Cardiac muscle cell (in vitro differentiated cells and primary cell): ENCODE data around the gene KIAA1755. TPM values are rescaled to one million over a fixed set of nuclear protein-coding genes. Genes with fewer than 3 reads are reported as not detected.

Experiments
- DNase-seq, 2 donors: peaks; one replicate each; pipeline versions ENCODE4 v3.0.0 to v3.0.0-alpha.2; 2010 to 2017; ENCODE audit warnings: low read depth in 1 of 2, low spot score in 1 of 2
- H3K27ac ChIP-seq: fragments of 200-600 bp; sonication (generic); 2 replicates; pipeline ENCODE4 v1.5.1; 2016
- H3K27me3 ChIP-seq: fragments of 200-600 bp; sonication (generic); 2 replicates; pipeline ENCODE4 v1.6.0; 2016; ENCODE audit warnings: control low read depth
- H3K36me3 ChIP-seq: fragments of 200-600 bp; sonication (generic); 2 replicates; pipeline ENCODE4 v1.5.1; 2016; ENCODE audit warnings: control low read depth
- H3K4me1 ChIP-seq: fragments of 200-600 bp; sonication (generic); 2 replicates; pipeline ENCODE4 v1.8.1; 2017; ENCODE audit warnings: low read depth, mild to moderate bottlenecking, mixed run types
- H3K4me3 ChIP-seq: fragments of 200-600 bp; sonication (generic); 2 replicates; pipeline ENCODE4 v1.5.1; 2016; ENCODE audit warnings: mild to moderate bottlenecking
- H3K9me3 ChIP-seq: fragments of 200-600 bp; sonication (generic); 2 replicates; pipeline ENCODE4 v1.5.1; 2017; ENCODE audit warnings: low read depth, mild to moderate bottlenecking, control low read depth
- polyA plus RNA-seq: library from polyadenylated mRNA; unstranded; fragments of >200 nt; fragmentation: Nextera tagmentation; extraction: Ambion mirVana; gene quantifications from 2 replicates; pipeline ENCODE4 v1.2.1, GENCODE V29; 2016
- total RNA-seq: library from RNA; depleted of rRNA; stranded (reverse); fragments of >200 nt; gene quantifications from 2 replicates; pipeline ENCODE4 v1.2.3, GENCODE V29; 2016
- TF ChIP-seq, protein P1 (sequence below): IDR thresholded peaks from 2 replicates; pipeline ENCODE4 v1.5.1; 2012; ENCODE audit warnings: low read depth, mild to moderate bottlenecking, low read length

KIAA1755 gene
- total and polyA plus RNA-seq, 2 experiments from 2014 or later: not detected

DNA sequence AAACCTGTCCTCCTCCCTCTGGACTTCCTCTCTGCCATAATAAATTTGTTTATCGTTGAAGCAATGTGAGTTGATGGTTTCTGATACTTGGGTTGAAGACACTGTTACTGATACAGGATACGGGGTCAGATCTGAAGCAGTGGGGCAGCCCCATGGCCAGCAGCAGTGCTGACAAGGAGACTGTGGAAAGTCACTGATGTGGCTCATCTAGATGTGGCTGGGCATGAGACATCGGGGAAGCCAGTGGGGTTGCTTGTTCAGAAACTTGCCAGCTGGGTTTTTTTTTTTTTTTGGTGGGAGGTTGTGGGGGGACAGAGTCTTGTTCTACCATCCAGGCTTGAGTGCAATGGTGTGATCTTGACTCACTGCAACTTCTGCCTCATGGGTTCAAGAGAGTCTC lies 40.8 kb upstream of the KIAA1755 start:
- TF ChIP-seq, protein P1, sequence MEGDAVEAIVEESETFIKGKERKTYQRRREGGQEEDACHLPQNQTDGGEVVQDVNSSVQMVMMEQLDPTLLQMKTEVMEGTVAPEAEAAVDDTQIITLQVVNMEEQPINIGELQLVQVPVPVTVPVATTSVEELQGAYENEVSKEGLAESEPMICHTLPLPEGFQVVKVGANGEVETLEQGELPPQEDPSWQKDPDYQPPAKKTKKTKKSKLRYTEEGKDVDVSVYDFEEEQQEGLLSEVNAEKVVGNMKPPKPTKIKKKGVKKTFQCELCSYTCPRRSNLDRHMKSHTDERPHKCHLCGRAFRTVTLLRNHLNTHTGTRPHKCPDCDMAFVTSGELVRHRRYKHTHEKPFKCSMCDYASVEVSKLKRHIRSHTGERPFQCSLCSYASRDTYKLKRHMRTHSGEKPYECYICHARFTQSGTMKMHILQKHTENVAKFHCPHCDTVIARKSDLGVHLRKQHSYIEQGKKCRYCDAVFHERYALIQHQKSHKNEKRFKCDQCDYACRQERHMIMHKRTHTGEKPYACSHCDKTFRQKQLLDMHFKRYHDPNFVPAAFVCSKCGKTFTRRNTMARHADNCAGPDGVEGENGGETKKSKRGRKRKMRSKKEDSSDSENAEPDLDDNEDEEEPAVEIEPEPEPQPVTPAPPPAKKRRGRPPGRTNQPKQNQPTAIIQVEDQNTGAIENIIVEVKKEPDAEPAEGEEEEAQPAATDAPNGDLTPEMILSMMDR: no peak
- H3K4me3 ChIP-seq: no peak overlapping the region
- no peaks in the 10 kb centered on the region for H3K4me1 ChIP-seq
- H3K36me3 ChIP-seq: no peaks in the 10 kb centered on the region
- H3K9me3 ChIP-seq: no peaks in the 10 kb centered on the region
- no peaks in the 10 kb centered on the region for H3K27me3 ChIP-seq
- DNase-seq: no peak
- no peak overlapping the region for H3K27ac ChIP-seq

DNA sequence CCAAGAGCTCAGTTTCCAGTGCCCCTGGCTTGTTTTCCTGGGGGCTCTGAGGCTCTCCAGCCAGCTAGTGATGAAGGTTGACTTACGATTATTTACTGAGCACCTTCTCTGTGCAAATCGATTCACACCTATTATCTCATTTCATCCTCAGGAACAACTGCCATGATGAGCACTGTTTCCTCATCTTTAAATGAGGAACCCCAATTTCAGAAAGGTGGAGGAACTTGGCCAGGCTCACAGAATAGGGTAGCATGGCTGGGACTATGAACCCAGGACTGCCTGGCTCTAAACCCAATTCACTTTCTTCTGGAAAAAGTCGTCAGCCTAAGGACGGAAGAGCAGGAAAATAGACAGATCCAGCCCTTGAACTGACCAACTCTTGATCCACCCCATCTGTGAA lies 39.9 kb upstream of the KIAA1755 start:
- Histone ChIP-seq H3K9me3 (no peaks in the 10 kb centered on the region), H3K4me3 (no peak overlapping the region), H3K27ac (no peak overlapping the region), H3K27me3 (no peaks in the 10 kb centered on the region), H3K36me3 (no peaks in the 10 kb centered on the region), H3K4me1 (no peaks in the 10 kb centered on the region)
- TF ChIP-seq, protein P1: no peak
- no peak for DNase-seq

DNA sequence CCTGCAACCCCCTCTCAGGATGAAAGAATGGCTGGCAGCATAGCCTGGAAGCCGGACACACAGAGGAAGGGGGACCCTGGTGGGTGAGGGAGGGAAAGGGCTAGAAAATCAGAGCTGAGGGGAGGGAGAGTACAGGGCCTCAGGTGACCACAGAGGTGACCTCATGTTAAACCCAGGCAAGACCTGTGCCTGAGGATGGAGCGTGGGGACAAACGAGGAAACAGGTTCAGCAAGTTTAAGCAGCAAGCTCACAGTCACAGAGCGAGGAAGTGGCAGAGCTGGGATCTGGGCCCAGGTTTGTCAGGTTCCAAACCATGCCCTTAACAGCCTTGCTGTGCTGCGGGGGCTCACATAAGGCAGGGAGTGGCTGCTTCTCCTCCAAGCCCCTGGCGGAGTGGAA lies 39.4 kb upstream of the KIAA1755 start:
- Histone ChIP-seq H3K27ac (no peak overlapping the region), H3K4me3 (no peak overlapping the region), H3K27me3 (no peaks in the 10 kb centered on the region), H3K4me1 (no peaks in the 10 kb centered on the region), H3K9me3 (no peaks in the 10 kb centered on the region), H3K36me3 (no peaks in the 10 kb centered on the region)
- TF ChIP-seq, protein P1: no peak
- no peak for DNase-seq

DNA sequence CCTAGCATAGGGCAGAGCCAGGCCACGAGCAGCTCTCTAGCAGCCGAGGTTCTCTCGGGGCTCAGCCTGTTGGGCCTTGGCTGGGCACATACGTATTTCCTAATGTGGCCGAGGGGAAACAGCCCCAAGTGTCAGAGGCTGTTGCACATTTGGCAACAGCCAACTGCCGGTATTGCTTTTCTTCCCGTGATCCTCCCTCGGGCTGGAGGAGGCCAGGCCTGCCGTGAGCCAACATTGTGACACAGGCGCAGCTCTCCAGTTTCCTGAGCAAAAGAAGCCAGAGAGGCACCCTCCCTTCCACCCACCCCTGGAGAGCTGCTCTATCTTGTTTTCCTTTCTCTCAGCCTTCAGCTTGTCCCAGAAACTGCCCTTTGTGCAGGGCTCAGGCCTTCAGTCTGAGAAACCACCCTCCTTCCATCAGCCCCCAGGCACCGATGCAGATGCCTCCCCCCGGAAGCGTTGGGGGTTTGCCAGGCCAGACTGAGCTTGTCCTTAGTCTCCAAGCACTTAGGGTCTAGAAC lies 38.3 kb upstream of the KIAA1755 start:
- no peak overlapping the region for H3K27ac ChIP-seq

GRCh38 chr20:38297916-38298674 lies 37.6 kb upstream of the KIAA1755 start:
- H3K9me3 ChIP-seq: no peaks in the 10 kb centered on the region
- H3K36me3 ChIP-seq: no peaks in the 10 kb centered on the region
- TF ChIP-seq, protein P1: no peak
- no peak overlapping the region for H3K27ac ChIP-seq
- H3K4me1 ChIP-seq: no peaks in the 10 kb centered on the region
- no peaks in the 10 kb centered on the region for H3K27me3 ChIP-seq
- no peak overlapping the region for H3K4me3 ChIP-seq
- DNase-seq: no peak

More for the DNA sequence above, 38.3 kb upstream of the KIAA1755 start:
- Histone ChIP-seq H3K9me3 (no peaks in the 10 kb centered on the region), H3K4me1 (no peaks in the 10 kb centered on the region), H3K27me3 (no peaks in the 10 kb centered on the region), H3K36me3 (no peaks in the 10 kb centered on the region), H3K4me3 (no peak overlapping the region)
- TF ChIP-seq, protein P1: no peak
- DNase-seq: peak in 1 of 2 donors; percentile 96
